GM15510 (cell line): Measurements from ENCODE around the gene COQ4.

ENCODE experiments used
- POLR2A ChIP-seq: IDR thresholded peaks from 3 replicates; pipeline ENCODE4 v1.6.1; 2011; ENCODE audit warnings: borderline replicate concordance; ENCODE audit not compliant: insufficient read length; ENCODE audit errors: extremely low read depth

The COQ4 gene

DNA sequence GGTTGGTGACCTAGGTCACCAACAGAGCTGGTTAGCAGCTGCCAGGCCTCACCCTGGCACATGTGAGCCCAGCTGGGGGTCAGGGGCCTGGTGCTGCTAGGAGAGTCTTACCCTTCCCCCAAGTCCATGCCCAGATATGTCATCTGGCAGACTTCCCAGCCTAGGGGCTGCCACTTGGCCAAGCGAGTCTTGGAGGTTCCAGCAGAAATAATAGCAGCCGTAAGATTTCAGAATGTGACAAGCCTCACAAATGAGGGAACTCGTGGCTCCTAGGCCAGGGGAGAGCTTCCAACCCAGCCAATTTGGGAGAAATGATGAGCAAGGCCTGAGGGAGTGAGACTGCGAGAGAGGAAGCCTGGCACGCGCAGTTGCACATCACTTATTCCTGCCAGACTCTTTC, 59.6 kb downstream of the COQ4 start:
- TF ChIP-seq POLR2A, result no peak

DNA sequence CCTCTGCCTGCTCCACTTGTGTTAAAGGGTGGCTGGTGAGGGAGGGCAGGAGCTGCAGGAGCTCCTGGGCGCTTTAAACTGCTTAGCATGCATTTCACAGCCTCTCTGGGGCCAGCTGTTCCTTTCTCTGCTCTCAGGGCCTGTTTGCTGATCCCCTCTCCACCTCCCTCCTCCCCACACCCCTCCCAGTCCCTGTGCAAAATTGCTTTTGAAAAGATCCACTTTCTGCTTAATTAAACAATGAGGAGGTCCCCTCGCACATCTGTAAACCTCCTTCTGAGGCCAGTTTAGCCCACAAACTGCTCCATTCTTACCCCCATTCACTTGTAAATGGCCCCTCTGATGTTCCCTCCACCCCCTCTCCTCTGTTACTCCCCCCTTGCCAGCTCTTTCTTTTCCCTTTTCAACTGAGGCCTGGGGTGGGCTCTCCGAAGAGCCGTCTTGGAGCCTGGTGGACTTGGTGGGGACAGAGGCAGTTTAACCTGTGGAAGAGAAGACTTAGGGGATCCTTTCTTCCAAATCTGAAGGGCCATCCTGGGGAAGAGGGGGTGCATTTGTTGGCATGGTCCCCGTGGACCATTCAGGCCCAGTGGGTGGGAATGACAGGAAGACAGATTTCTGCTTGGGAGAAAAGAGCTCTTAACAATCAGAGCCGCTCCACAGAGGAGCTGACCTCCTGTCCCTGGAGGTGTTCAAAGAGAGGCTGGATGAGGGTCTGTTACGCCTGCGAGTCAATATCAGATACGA, 60.5 kb downstream of the COQ4 start:
- no peak for TF ChIP-seq POLR2A
